K562 (cell line): Measurements from ENCODE around the gene S100A1. TPM values are rescaled to one million over a fixed set of nuclear protein-coding genes. Genes with fewer than 3 reads are reported as not detected.

ENCODE experiments used
- BHLHE40 ChIP-seq: IDR thresholded peaks from 2 replicates; pipeline ENCODE4 v1.6.1; 2011; ENCODE audit warnings: low read length, improper control_type of control experiment
- BRD4 ChIP-seq: fragments of 200-600 bp; sonication (generic); IDR thresholded peaks from 2 replicates; pipeline ENCODE4 v1.6.1; 2017; ENCODE audit warnings: inconsistent platforms
- CTBP1 ChIP-seq: fragments of 450-650 bp; IDR thresholded peaks from 2 replicates; pipeline ENCODE4 v1.6.1; 2016; ENCODE audit warnings: borderline replicate concordance
- ELF4 ChIP-seq: fragments of 450-650 bp; formaldehyde crosslinking; IDR thresholded peaks from 2 replicates; pipeline ENCODE4 v1.4.0; 2022; ENCODE audit warnings: missing genetic modification characterization
- FOXM1 ChIP-seq, 2 experiments: fragments of 450-650 bp in 1 of 2; sonication (generic) in 1 of 2; formaldehyde crosslinking in 1 of 2; IDR thresholded peaks; 2 replicates each; pipeline versions ENCODE4 v1.6.1 to v1.9.0; 2017 to 2022; ENCODE audit warnings: low read depth in 2 of 2, mild to moderate bottlenecking in 2 of 2, missing genetic modification reagents in 1 of 2, moderate library complexity in 1 of 2
- FOXP4 ChIP-seq: sonication (generic); formaldehyde crosslinking; IDR thresholded peaks from 2 replicates; pipeline ENCODE4 v1.8.0; 2022; ENCODE audit warnings: mild to moderate bottlenecking, missing genetic modification reagents, borderline replicate concordance
- KAT2B ChIP-seq: IDR thresholded peaks from one replicate; pipeline ENCODE4 v1.6.1; 2012; ENCODE audit warnings: low read depth, mild to moderate bottlenecking, control low read depth, inconsistent platforms, low read length, moderate library complexity
- MAFF ChIP-seq: IDR thresholded peaks from 2 replicates; pipeline ENCODE4 v1.6.1; 2012; ENCODE audit warnings: low read length, improper control_type of control experiment
- NR2C2 ChIP-seq, 2 experiments: fragments of 200-800 bp in 1 of 2; sonication (Bioruptor generic) in 1 of 2; sonication (generic) in 1 of 2; formaldehyde crosslinking in 1 of 2; IDR thresholded peaks; 2 replicates each; pipeline versions ENCODE4 v1.6.1 to v1.8.0; 2016 to 2022; ENCODE audit warnings: mild to moderate bottlenecking in 1 of 2, missing compliant biosample characterization in 1 of 2, missing genetic modification characterization in 1 of 2, missing genetic modification reagents in 1 of 2
- PHF20 ChIP-seq: fragments of 450-650 bp; IDR thresholded peaks from 2 replicates; pipeline ENCODE4 v1.6.1; 2018; ENCODE audit not compliant: partially characterized antibody
- PML ChIP-seq: IDR thresholded peaks from 2 replicates; pipeline ENCODE4 v1.6.1; 2012; ENCODE audit warnings: low read length, inconsistent platforms
- SAP30 ChIP-seq: fragments of 200-600 bp; sonication (generic); IDR thresholded peaks from 2 replicates; pipeline ENCODE4 v1.6.1; 2012; ENCODE audit warnings: borderline replicate concordance, low read depth, mild to moderate bottlenecking, moderate library complexity, low read length, control low read depth, inconsistent platforms; ENCODE audit not compliant: insufficient read depth, poor library complexity, severe bottlenecking
- SRF ChIP-seq, 2 experiments: fragments of 250-450, 450-650 bp in 1 of 2; sonication (Bioruptor Pico) in 1 of 2; sonication (generic) in 1 of 2; formaldehyde crosslinking; IDR thresholded peaks; 2 replicates each; pipeline versions ENCODE4 v1.5.0 to v1.5.1; 2020 to 2022; ENCODE audit warnings: mild to moderate bottlenecking in 1 of 2, missing genetic modification reagents in 1 of 2
- VEZF1 ChIP-seq: fragments of 200-800 bp; sonication (Bioruptor generic); IDR thresholded peaks from 2 replicates; pipeline ENCODE4 v1.6.1; 2017; ENCODE audit warnings: missing genetic modification characterization, missing compliant biosample characterization
- ZBTB9 ChIP-seq: fragments of 450-650 bp; formaldehyde crosslinking; IDR thresholded peaks from 2 replicates; pipeline ENCODE4 v1.4.0; 2020; ENCODE audit warnings: mild to moderate bottlenecking, moderate library complexity
- ZNF165 ChIP-seq: fragments of 250-450 bp; sonication (Bioruptor Pico); IDR thresholded peaks from 2 replicates; pipeline ENCODE4 v1.4.0; 2020; ENCODE audit warnings: borderline replicate concordance
- ZNF277 ChIP-seq: fragments of 250-450 bp; sonication (Bioruptor Pico); IDR thresholded peaks from 2 replicates; pipeline ENCODE4 v1.8.0; 2022; ENCODE audit warnings: inconsistent platforms, mild to moderate bottlenecking, moderate library complexity, borderline replicate concordance
- ZNF589 ChIP-seq: fragments of 200-800 bp; sonication (Bioruptor generic); IDR thresholded peaks from 2 replicates; pipeline ENCODE4 v1.6.1; 2016; ENCODE audit warnings: low read depth, missing genetic modification characterization, missing compliant biosample characterization
- ZNF655 ChIP-seq: fragments of 250-450 bp; sonication (Bioruptor Pico); IDR thresholded peaks from 2 replicates; pipeline ENCODE4 v1.5.0; 2021
- polyA plus RNA-seq, 8 experiments: library from polyadenylated mRNA; depleted of rRNA in 4 of 8; stranded (reverse) in 5 of 8; unstranded in 3 of 8; fragments of >200 nt; fragmentation: Nextera tagmentation in 2 of 8; fragmentation: Illumina TruSeq in 1 of 8; extraction: Ambion mirVana in 2 of 8; extraction: Trizol in 1 of 8; gene quantifications; 2 replicates each; pipeline versions ENCODE4 v1.2.1 to v1.2.3, GENCODE V29; 2011 to 2014; ENCODE audit warnings: inconsistent platforms in 1 of 8, missing spikeins in 1 of 8
- total RNA-seq, 7 experiments: library from RNA; depleted of rRNA in 6 of 7; stranded (reverse); fragments of >200 nt in 6 of 7; fragmentation: Illumina TruSeq in 2 of 7; extraction: Trizol in 2 of 7; gene quantifications; 2 replicates each; pipeline versions ENCODE4 v1.2.1 to v1.2.3, GENCODE V29; 2011 to 2021; ENCODE audit warnings: low replicate concordance in 1 of 7

Gene S100A1
- total and polyA plus RNA-seq, 9 of the 15 experiments (the other 6 are each of a cell fraction or from before 2014, with no cell fraction given): 0.44 to 30.1 (median 12.7) TPM

GRCh38 chr1:153658400-153659174, 30.4 kb downstream of the S100A1 start, which contains the start of gene SNAPIN (continued):
- TF ChIP-seq FOXP4: no peak
- no peak for TF ChIP-seq BRD4
- TF ChIP-seq ZNF655: no peak
- TF ChIP-seq NR2C2 (CRISPR knock-in tag; IDR thresholded peaks at IDR 0.05): 0 out of 2 replicates have a peak, but pooled peaks have one; percentile 43
- TF ChIP-seq NR2C2 (tag; IDR thresholded peaks at IDR 0.05): peak; percentile 94
- TF ChIP-seq SRF (CRISPR knock-in tag; IDR thresholded peaks at IDR 0.05): peak in 1 of 2 experiments; percentile 74; a peak in 1 of 4 replicates
- no peak for TF ChIP-seq ZNF165 (CRISPR knock-in tag)
- no peak for TF ChIP-seq ZBTB9 (CRISPR knock-in tag)
- no peak for TF ChIP-seq MAFF
- no peak for TF ChIP-seq ZNF277 (CRISPR knock-in tag)
- TF ChIP-seq BHLHE40: no peak
- no peak for TF ChIP-seq ZNF589
- 0 out of 2 replicates have a peak, but pooled peaks have one; percentile 15 for TF ChIP-seq CTBP1
- TF ChIP-seq VEZF1: peak; percentile 89
- no peak for TF ChIP-seq ELF4
- peak; percentile 92 for TF ChIP-seq PHF20
- TF ChIP-seq KAT2B: no peak
- TF ChIP-seq FOXM1 (IDR thresholded peaks at IDR 0.05; ENCODE audit: low read depth): no peak
- TF ChIP-seq FOXM1 (CRISPR knock-in tag; IDR thresholded peaks at IDR 0.05; ENCODE audit: low read depth): no peak
- TF ChIP-seq PML: 0 out of 2 replicates have a peak, but pooled peaks have one; percentile 49
- TF ChIP-seq SAP30: no peak
